ENCODE measurements around the gene GTF2H2C.
"Not testable (repeated sequence)": the region's sequence is repeated elsewhere in the genome, so short reads cannot be mapped to it uniquely, and the experiment has no call there.

GTF2H2C gene

GRCh38 chr5:69559908-69560330 lies at the start of gene GTF2H2C:
GTF2H2C (plus strand) TSS chr5:69560191; CDS start chr5:69565133, 4,942 bp downstream.
- DNase-seq = peak; percentile 79

GRCh38 chr5:69510694-69511093 lies 49.3 kb upstream of the GTF2H2C start:
- no peak for DNase-seq

GRCh38 chr5:69512740-69513260 lies 47.2 kb upstream of the GTF2H2C start:
- DNase-seq = no peak

GRCh38 chr5:69515570-69515969 lies 44.4 kb upstream of the GTF2H2C start:
- not testable (repeated sequence) for DNase-seq

GRCh38 chr5:69516769-69517168 lies 43.2 kb upstream of the GTF2H2C start:
- DNase-seq = no peak

- DNase-seq = no peak
Measured at GRCh38 chr5:69517763-69518212, 42.2 kb upstream of the GTF2H2C start.

- no peak for DNase-seq
Measured at GRCh38 chr5:69519285-69519684, 40.7 kb upstream of the GTF2H2C start.

- no peak for DNase-seq
Measured at GRCh38 chr5:69522035-69522434, 38.0 kb upstream of the GTF2H2C start.

- DNase-seq = no peak
Measured at GRCh38 chr5:69525490-69525889, 34.5 kb upstream of the GTF2H2C start.

- no peak for DNase-seq
Measured at GRCh38 chr5:69526660-69527059, 33.3 kb upstream of the GTF2H2C start.

GRCh38 chr5:69527128-69527770 lies 32.7 kb upstream of the GTF2H2C start:
- no peak for DNase-seq

- no peak for DNase-seq
Measured at GRCh38 chr5:69528035-69528434, 32.0 kb upstream of the GTF2H2C start.

- no peak for DNase-seq
Measured at GRCh38 chr5:69528609-69529008, 31.4 kb upstream of the GTF2H2C start.

GRCh38 chr5:69530561-69531405 lies 29.2 kb upstream of the GTF2H2C start:
- DNase-seq = no peak

- no peak for DNase-seq
Measured at GRCh38 chr5:69531406-69531801, 28.6 kb upstream of the GTF2H2C start.

GRCh38 chr5:69537911-69538310 lies 22.1 kb upstream of the GTF2H2C start:
- DNase-seq = not testable (repeated sequence)

GRCh38 chr5:69538735-69539134 lies 21.3 kb upstream of the GTF2H2C start:
- DNase-seq = not testable (repeated sequence)

GRCh38 chr5:69541347-69541746 lies 18.6 kb upstream of the GTF2H2C start:
- not testable (repeated sequence) for DNase-seq

- DNase-seq = not testable (repeated sequence)
Measured at GRCh38 chr5:69542838-69543618, 17.0 kb upstream of the GTF2H2C start.

GRCh38 chr5:69544602-69545001 lies 15.4 kb upstream of the GTF2H2C start:
- not testable (repeated sequence) for DNase-seq

- not testable (repeated sequence) for DNase-seq
Measured at GRCh38 chr5:69560587-69561431, 818 bp downstream of the GTF2H2C start.

- DNase-seq = not testable (repeated sequence)
Measured at GRCh38 chr5:69566172-69566571, 6.2 kb downstream of the GTF2H2C start.
